ENCODE measurements around the gene NELFB. TPM values are rescaled to one million over a fixed set of nuclear protein-coding genes. Genes with fewer than 3 reads are reported as not detected.

NELFB gene
- total and polyA plus RNA-seq, 4 donors = 30.4 to 56.2 (median 44.2) TPM

- TF ChIP-seq CTCF (IDR thresholded peaks at IDR 0.05; ENCODE audit: control extremely low read depth, extremely low read depth) = no peak
- no peaks in the 10 kb centered on the region for H3K27me3 ChIP-seq (ENCODE audit: control insufficient read depth in 3 of 3, insufficient read depth in 3 of 3, low read length in 2 of 3)
- no peaks in the 10 kb centered on the region for H3K9me3 ChIP-seq (ENCODE audit: control insufficient read depth in 4 of 4, insufficient read depth in 3 of 4, low read length in 3 of 4)
- ATAC-seq (ENCODE audit: insufficient read depth, low FRiP score) (no peak), DNase-seq (no peak)
- no peak overlapping the region for H3K4me3 ChIP-seq
- no peak overlapping the region for H3K27ac ChIP-seq (ENCODE audit: low read depth in 1 of 2, low read length in 1 of 2)
- peaks cover 0 to 30% (median 10%) of the 10 kb centered on the region in 5 donors for H3K4me1 ChIP-seq (ENCODE audit: control insufficient read depth in 5 of 5, insufficient read depth in 5 of 5, low read length in 5 of 5)
- no peak overlapping the region for H3K9ac ChIP-seq (ENCODE audit: insufficient read depth in 1 of 2, low read length in 2 of 2)
- peaks cover 0 to 7% (median 3%) of the 10 kb centered on the region in 4 donors for H3K36me3 ChIP-seq (ENCODE audit: control insufficient read depth in 4 of 4, insufficient read depth in 4 of 4, low read length in 4 of 4)
- 91 to 94% methylated on average over 22 of the region's 22 CpGs for WGBS, 2 donors
Observed at GRCh38 chr9:137251490-137252268, 3.4 kb upstream of the NELFB start.

- DNase-seq (peak in 1 of 3 donors; percentile 43), ATAC-seq (ENCODE audit: insufficient read depth, low FRiP score) (no peak)
- Histone ChIP-seq H3K27ac (ENCODE audit: low read depth in 1 of 2, low read length in 1 of 2) (no peak overlapping the region), H3K9me3 (ENCODE audit: control insufficient read depth in 4 of 4, insufficient read depth in 3 of 4, low read length in 3 of 4) (no peaks in the 10 kb centered on the region), H3K36me3 (ENCODE audit: control insufficient read depth in 4 of 4, insufficient read depth in 4 of 4, low read length in 4 of 4) (peaks cover 0 to 10% (median 6%) of the 10 kb centered on the region in 4 donors), H3K9ac (ENCODE audit: insufficient read depth in 1 of 2, low read length in 2 of 2) (no peak overlapping the region), H3K4me1 (ENCODE audit: control insufficient read depth in 5 of 5, insufficient read depth in 5 of 5, low read length in 5 of 5) (peaks cover 0 to 24% (median 12%) of the 10 kb centered on the region in 5 donors), H3K27me3 (ENCODE audit: control insufficient read depth in 3 of 3, insufficient read depth in 3 of 3, low read length in 2 of 3) (no peaks in the 10 kb centered on the region), H3K4me3 (no peak overlapping the region)
- TF ChIP-seq CTCF (IDR thresholded peaks at IDR 0.05; ENCODE audit: control extremely low read depth, extremely low read depth) = no peak
- WGBS, 2 donors = 86 to 94% methylated on average over 31 to 35 of the region's 35 CpGs
Observed at GRCh38 chr9:137252555-137253506, 2.3 kb upstream of the NELFB start.

GRCh38 chr9:137253717-137254623 is 1.2 kb upstream of the NELFB start:
- no peaks in the 10 kb centered on the region for H3K27me3 ChIP-seq (ENCODE audit: control insufficient read depth in 3 of 3, insufficient read depth in 3 of 3, low read length in 2 of 3)
- peaks cover 0 to 22% (median 12%) of the 10 kb centered on the region in 5 donors for H3K4me1 ChIP-seq (ENCODE audit: control insufficient read depth in 5 of 5, insufficient read depth in 5 of 5, low read length in 5 of 5)
- DNase-seq = no peak
- no peak for TF ChIP-seq CTCF (IDR thresholded peaks at IDR 0.05; ENCODE audit: control extremely low read depth, extremely low read depth)
- H3K4me3 ChIP-seq = no peak overlapping the region
- peak overlapping the region in 1 of 2 donors; percentile 13 for H3K9ac ChIP-seq (ENCODE audit: insufficient read depth in 1 of 2, low read length in 2 of 2)
- no peaks in the 10 kb centered on the region for H3K9me3 ChIP-seq (ENCODE audit: control insufficient read depth in 4 of 4, insufficient read depth in 3 of 4, low read length in 3 of 4)
- 68 to 79% methylated on average over 21 of the region's 21 CpGs for WGBS, 2 donors
- no peak overlapping the region for H3K27ac ChIP-seq (ENCODE audit: low read depth in 1 of 2, low read length in 1 of 2)
- peaks cover 0 to 14% (median 9%) of the 10 kb centered on the region in 4 donors for H3K36me3 ChIP-seq (ENCODE audit: control insufficient read depth in 4 of 4, insufficient read depth in 4 of 4, low read length in 4 of 4)
- no peak for ATAC-seq (ENCODE audit: insufficient read depth, low FRiP score)
